Left ventricle myocardium inferior (tissue), 1 donor: ENCODE results near the gene HDDC3. TPM values are rescaled to one million over a fixed set of nuclear protein-coding genes. Genes with fewer than 3 reads are reported as not detected.

ENCODE experiments used
- DNase-seq: peaks from one replicate; pipeline ENCODE4 v3.0.0-alpha.2; 2020
- H3K27ac ChIP-seq: fragments of 200-600 bp; replicated peaks from 2 replicates; pipeline ENCODE4 v1.8.0; 2021
- H3K27me3 ChIP-seq: fragments of 200-600 bp; 2 replicates; pipeline ENCODE4 v1.8.0; 2021; ENCODE audit warnings: low read depth
- H3K36me3 ChIP-seq: fragments of 200-600 bp; 2 replicates; pipeline ENCODE4 v1.8.0; 2021
- H3K4me1 ChIP-seq: fragments of 200-600 bp; 2 replicates; pipeline ENCODE4 v1.8.0; 2021
- H3K4me3 ChIP-seq: fragments of 200-600 bp; 2 replicates; pipeline ENCODE4 v1.8.0; 2021; ENCODE audit warnings: mild to moderate bottlenecking, moderate library complexity
- H3K9me3 ChIP-seq: fragments of 200-600 bp; replicated peaks from 2 replicates; pipeline ENCODE4 v1.8.0; 2021
- intact Hi-C: fragments of 100-400 bp; cut with micrococcal nuclease; formaldehyde crosslinking; loops from one replicate; pipeline ENCODE4 v1.11.0; 2022
- total RNA-seq: library from RNA; stranded (reverse); fragmentation: NEBNext Ultra II Directional; extraction: Animal tissue kit (Norgen Biotek cat#: 25700); gene quantifications from one replicate; pipeline ENCODE4 v1.2.1, GENCODE V29; 2021
- TF ChIP-seq, protein P1 (sequence below): fragments of 200-600 bp; IDR thresholded peaks from 2 replicates; pipeline ENCODE4 v1.8.0; 2021; ENCODE audit warnings: antibody characterized with exemption, mild to moderate bottlenecking, borderline replicate concordance
- donor health status: DM: no; HTN: yes; CAD: no; lungs with severe emphysema.

The HDDC3 gene
- total RNA-seq, 1 donor from 2014 or later = 12.7 TPM

GRCh38 chr15:90881181-90881977 lies 51.0 kb downstream of the HDDC3 start:
- TF ChIP-seq, protein P1, sequence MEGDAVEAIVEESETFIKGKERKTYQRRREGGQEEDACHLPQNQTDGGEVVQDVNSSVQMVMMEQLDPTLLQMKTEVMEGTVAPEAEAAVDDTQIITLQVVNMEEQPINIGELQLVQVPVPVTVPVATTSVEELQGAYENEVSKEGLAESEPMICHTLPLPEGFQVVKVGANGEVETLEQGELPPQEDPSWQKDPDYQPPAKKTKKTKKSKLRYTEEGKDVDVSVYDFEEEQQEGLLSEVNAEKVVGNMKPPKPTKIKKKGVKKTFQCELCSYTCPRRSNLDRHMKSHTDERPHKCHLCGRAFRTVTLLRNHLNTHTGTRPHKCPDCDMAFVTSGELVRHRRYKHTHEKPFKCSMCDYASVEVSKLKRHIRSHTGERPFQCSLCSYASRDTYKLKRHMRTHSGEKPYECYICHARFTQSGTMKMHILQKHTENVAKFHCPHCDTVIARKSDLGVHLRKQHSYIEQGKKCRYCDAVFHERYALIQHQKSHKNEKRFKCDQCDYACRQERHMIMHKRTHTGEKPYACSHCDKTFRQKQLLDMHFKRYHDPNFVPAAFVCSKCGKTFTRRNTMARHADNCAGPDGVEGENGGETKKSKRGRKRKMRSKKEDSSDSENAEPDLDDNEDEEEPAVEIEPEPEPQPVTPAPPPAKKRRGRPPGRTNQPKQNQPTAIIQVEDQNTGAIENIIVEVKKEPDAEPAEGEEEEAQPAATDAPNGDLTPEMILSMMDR = no peak
- H3K4me1 ChIP-seq = peaks cover 44% of the 10 kb centered on the region
- no peak overlapping the region for H3K4me3 ChIP-seq
- H3K27ac ChIP-seq = peak overlapping the region; percentile 98
- no peaks in the 10 kb centered on the region for H3K9me3 ChIP-seq
- H3K27me3 ChIP-seq = no peaks in the 10 kb centered on the region
- no peak for DNase-seq
- H3K36me3 ChIP-seq = peaks cover 61% of the 10 kb centered on the region
- intact Hi-C loops = no loop called here

GRCh38 chr15:90880381-90881145 lies 51.8 kb downstream of the HDDC3 start:
- TF ChIP-seq, protein P1 = no peak
- no peak for DNase-seq
- no peaks in the 10 kb centered on the region for H3K27me3 ChIP-seq

More at GRCh38 chr15:90880381-90881145, 51.8 kb downstream of the HDDC3 start:
- intact Hi-C loops = no loop called here
- H3K4me3 ChIP-seq = no peak overlapping the region
- no peaks in the 10 kb centered on the region for H3K9me3 ChIP-seq
- peaks cover 35% of the 10 kb centered on the region for H3K4me1 ChIP-seq
- peaks cover 69% of the 10 kb centered on the region for H3K36me3 ChIP-seq
- no peak overlapping the region for H3K27ac ChIP-seq

Other genes with a start within 250 kb of the HDDC3 start
- gene BLM, start 215.2 kb downstream of the HDDC3 start, total RNA-seq = 26.2 TPM
- gene FURIN, start 64.0 kb downstream of the HDDC3 start, total RNA-seq = 42.7 TPM
- gene FES, start 48.0 kb downstream of the HDDC3 start, total RNA-seq = 11.9 TPM
- gene MAN2A2, start 29.2 kb downstream of the HDDC3 start, total RNA-seq = 95.4 TPM
- 21.9 TPM for gene UNC45A, start 2.7 kb upstream of the HDDC3 start, total RNA-seq
- gene RCCD1, start 22.3 kb upstream of the HDDC3 start, total RNA-seq = 10.9 TPM
- gene PRC1, start 62.0 kb upstream of the HDDC3 start, total RNA-seq = 3.4 TPM
- gene VPS33B, start 90.0 kb upstream of the HDDC3 start, total RNA-seq = 4.8 TPM
- gene SV2B, start 167.7 kb upstream of the HDDC3 start, total RNA-seq = 2.8 TPM